Measurements from ENCODE around the gene ACER2.

- TF ChIP-seq CTCF (IDR thresholded peaks at IDR 0.05; ENCODE audit: low read length) (no peak), EZH2 (IDR thresholded peaks at IDR 0.05; ENCODE audit: borderline replicate concordance, low read length) (no peak)
Observed at GRCh38 chr9:19464061-19464763, 55.4 kb downstream of the ACER2 start.
